ENCODE measurements around the gene PPEF1.
"Not testable (repeated sequence)": the region's sequence is repeated elsewhere in the genome, so short reads cannot be mapped to it uniquely, and the experiment has no call there.

The PPEF1 gene

GRCh38 chrX:18748499-18748898 is 41.1 kb downstream of the PPEF1 start:
- Mint-ChIP-seq H3K36me3 (no peaks in the 10 kb centered on the region), H3K27me3 (no peaks in the 10 kb centered on the region), H3K27ac (no peak overlapping the region), H3K4me1 (no peaks in the 10 kb centered on the region), H3K4me3 (no peak overlapping the region), H3K9me3 (peaks cover 3% of the 10 kb centered on the region)
- no peak for ATAC-seq

DNA sequence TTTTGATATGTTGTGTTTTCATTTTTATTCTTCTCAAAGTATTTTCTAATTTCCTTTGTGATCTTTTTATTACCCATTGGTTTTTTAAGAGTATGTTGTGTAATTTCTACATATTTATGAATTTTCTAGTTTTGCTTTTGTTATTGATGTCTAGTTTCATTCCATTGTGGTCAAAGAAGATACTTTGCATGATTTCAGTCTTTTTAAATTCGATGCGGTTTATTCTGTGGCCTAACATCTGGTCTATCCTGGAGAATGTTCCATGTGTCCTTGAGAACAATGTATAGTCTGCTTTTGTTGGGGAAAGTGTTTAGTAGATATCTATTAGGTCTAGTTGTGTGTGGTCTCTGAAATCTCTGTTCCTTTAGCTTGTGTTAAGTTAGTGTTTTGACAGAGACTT is 46.2 kb downstream of the PPEF1 start:
- ATAC-seq = no peak
- Mint-ChIP-seq H3K27ac (no peak overlapping the region), H3K4me1 (no peaks in the 10 kb centered on the region), H3K36me3 (no peaks in the 10 kb centered on the region), H3K4me3 (no peak overlapping the region), H3K9me3 (peaks cover 3% of the 10 kb centered on the region), H3K27me3 (no peaks in the 10 kb centered on the region)

GRCh38 chrX:18755651-18756050 is 48.2 kb downstream of the PPEF1 start:
- Mint-ChIP-seq H3K9me3 (peaks cover 3% of the 10 kb centered on the region), H3K4me1 (no peaks in the 10 kb centered on the region), H3K4me3 (no peak overlapping the region), H3K27ac (no peak overlapping the region), H3K27me3 (no peaks in the 10 kb centered on the region), H3K36me3 (no peaks in the 10 kb centered on the region)
- no peak for ATAC-seq

DNA sequence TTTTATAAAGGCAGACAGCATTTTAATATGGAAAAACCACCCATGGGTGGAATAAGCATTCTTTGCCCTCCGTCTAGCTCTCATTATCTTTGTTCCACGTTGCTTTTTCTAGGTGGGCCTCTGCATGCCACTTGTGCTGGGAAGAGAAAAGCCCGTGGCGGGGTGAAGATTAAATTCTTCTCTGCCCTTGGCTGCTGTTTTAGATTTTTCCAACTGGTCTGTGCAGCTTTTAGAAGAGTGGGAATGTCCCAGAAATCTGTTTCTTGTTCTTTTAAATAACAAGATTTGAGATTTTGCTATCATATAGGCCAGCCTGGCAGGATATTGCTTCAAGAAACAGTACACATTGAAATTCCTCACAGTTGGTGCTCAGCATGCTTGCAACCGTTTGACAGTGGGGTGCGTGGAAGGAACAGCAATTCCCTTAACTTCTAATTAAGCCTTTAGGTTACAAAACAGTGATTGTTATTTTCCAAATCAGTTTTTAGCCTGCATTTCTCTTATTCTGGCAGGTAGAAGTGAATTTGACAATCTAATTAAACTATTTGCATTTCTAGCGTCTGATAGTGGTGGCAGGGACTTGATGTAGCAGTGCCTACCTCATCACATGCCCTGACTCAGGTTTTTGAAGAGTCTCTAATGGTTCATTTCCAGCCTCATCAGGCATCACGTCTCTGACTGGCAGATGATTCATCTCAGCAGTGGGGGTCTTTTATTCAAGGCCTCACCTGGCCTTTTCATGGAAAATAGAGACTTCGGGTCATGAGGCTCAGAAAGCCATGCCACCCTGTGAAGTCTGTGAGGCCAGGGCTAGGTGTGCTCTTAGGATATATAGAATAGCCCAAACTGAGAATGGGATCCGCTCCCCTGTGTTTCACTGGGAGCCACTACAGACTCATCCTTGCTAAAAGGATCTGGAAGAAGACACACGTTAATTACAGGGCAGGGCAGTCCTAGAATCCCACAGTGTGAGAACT is 50.8 kb downstream of the PPEF1 start:
- no peaks in the 10 kb centered on the region for H3K27me3 Mint-ChIP-seq
- no peak for ATAC-seq

GRCh38 chrX:18761750-18762149 is 54.3 kb downstream of the PPEF1 start:
- no peaks in the 10 kb centered on the region for H3K9me3 Mint-ChIP-seq
- no peak for ATAC-seq
- no peak overlapping the region for H3K4me3 Mint-ChIP-seq
- H3K27ac Mint-ChIP-seq = no peak overlapping the region
- no peaks in the 10 kb centered on the region for H3K36me3 Mint-ChIP-seq
- H3K27me3 Mint-ChIP-seq = no peaks in the 10 kb centered on the region
- no peaks in the 10 kb centered on the region for H3K4me1 Mint-ChIP-seq

More for the DNA sequence above, 50.8 kb downstream of the PPEF1 start:
- Mint-ChIP-seq H3K4me3 (no peak overlapping the region), H3K4me1 (no peaks in the 10 kb centered on the region), H3K27ac (no peak overlapping the region), H3K9me3 (no peaks in the 10 kb centered on the region), H3K36me3 (no peaks in the 10 kb centered on the region)

DNA sequence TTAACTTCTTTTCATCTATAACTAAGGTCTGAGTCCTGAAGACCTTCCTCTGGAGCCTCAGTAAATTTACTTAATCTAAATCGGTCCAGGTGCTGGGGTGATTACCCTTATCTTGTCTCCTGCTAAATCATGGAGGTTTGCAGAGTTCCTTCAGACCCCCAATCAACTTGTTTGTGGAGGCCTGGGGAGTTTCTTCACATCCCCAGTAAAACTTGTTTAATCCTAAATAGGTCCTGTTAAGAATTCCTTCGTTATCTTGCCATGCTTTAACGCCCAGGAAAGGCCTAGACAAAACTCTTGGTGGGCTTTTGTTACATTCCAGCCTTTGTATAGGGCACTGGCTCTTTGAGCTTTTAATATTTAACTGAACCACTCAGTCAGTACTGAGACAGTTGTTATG is 55.7 kb downstream of the PPEF1 start:
- not testable (repeated sequence) for H3K4me1 Mint-ChIP-seq, H3K9me3 Mint-ChIP-seq, H3K27ac Mint-ChIP-seq, H3K36me3 Mint-ChIP-seq, H3K4me3 Mint-ChIP-seq, ATAC-seq, H3K27me3 Mint-ChIP-seq

DNA sequence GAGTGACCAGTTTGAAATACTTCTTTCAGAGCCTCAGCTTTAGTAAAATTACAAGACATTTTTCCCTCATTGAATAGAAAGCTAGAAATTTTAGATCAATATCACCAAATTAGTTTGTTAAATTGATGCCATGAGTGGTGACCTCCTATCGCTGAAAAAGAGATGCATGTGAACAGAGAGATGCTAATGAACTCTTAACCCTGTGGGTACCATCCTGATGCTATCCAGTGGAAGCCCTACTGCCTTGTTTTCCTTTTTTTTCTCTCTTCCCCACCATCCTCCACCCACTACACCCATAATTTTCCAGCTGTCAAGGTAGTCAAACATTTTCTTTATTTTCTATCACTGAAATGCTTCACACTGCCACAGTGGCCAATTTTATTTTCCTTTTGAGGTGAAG is 61.9 kb downstream of the PPEF1 start:
- ATAC-seq = no peak
- Mint-ChIP-seq H3K4me1 (no peaks in the 10 kb centered on the region), H3K4me3 (no peak overlapping the region), H3K36me3 (no peaks in the 10 kb centered on the region), H3K9me3 (peaks cover 4% of the 10 kb centered on the region), H3K27me3 (no peaks in the 10 kb centered on the region), H3K27ac (no peak overlapping the region)

DNA sequence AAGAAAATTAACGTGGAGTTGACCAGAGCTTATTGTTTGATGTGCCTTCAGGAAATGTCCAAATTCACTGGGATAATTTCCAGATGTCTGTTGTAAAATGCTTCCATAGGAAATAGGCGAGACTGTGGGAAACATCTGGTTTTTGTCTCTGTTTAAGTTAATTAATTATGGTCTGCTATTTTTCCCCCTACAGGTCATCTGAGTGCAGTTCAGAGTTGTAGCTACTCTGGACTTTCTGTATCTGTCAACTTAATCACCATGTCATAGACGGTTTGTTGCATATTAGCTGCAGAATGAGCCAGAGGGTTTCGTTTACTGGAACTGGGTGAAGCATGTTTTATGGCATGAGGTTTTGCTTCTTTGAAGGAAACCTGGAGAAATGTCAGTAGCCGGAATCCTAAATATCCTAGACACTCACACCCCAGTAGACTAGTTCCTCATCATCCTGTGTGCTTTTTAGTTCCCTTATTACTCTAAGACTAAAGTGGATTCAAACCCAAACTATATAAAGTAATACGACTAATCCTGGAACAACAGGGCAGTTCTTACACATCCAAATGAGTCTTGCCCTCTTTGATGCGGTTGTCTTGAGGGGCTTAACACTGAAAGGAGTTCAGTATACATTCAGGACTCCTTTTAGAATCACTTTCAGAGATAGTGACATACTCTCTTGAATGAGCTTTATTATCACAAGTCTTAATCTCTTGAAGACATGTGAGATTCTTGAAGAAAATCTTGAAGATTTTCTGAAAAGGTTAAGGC is 62.5 kb downstream of the PPEF1 start:
- Mint-ChIP-seq H3K4me1 (no peaks in the 10 kb centered on the region), H3K36me3 (no peaks in the 10 kb centered on the region), H3K27ac (no peak overlapping the region), H3K9me3 (peaks cover 4% of the 10 kb centered on the region), H3K4me3 (no peak overlapping the region), H3K27me3 (no peaks in the 10 kb centered on the region)
- ATAC-seq = no peak

DNA sequence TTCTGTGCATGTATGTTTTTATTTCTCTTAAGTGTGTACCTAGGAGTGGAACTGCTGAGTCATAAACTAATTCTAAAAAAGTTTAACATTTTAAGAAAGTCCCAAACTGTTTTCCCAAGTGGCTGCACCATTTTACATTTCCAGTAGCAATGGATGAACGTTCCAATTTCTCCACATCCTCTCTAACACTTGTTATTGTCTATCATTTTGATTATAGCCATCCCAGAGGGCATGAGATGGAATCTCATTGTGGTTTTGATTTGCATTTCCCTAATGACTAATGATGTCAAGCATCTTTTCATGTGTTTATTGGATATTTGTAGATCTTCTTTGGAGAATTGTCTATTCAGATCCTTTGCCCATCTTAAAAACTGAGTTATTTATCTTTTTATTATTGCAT is 82.5 kb downstream of the PPEF1 start:
- H3K36me3 Mint-ChIP-seq = no peaks in the 10 kb centered on the region
- H3K9me3 Mint-ChIP-seq = no peaks in the 10 kb centered on the region
- no peak overlapping the region for H3K4me3 Mint-ChIP-seq
- ATAC-seq = no peak
- no peak overlapping the region for H3K27ac Mint-ChIP-seq
- H3K4me1 Mint-ChIP-seq = no peaks in the 10 kb centered on the region
- no peaks in the 10 kb centered on the region for H3K27me3 Mint-ChIP-seq

DNA sequence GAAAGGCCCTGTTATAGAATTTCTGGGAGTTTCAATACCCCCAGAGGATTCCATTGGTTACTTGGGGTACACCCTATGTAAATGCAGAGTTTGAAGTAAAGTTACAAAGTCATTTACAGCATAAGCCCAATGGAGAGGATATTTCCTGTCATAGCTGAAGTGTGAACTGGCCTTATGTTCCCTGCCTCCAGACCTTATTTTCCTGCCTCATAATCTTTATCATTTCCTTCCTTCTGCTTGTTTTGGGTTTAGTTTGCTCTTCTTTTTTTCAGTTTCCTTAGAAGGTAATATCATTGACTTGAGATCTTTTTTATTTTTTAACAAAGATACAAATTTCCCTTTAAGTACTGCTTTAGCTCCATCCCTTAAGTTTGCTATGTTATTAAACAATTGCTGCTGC is 85.4 kb downstream of the PPEF1 start:
- Mint-ChIP-seq H3K4me3 (no peak overlapping the region), H3K9me3 (no peaks in the 10 kb centered on the region), H3K4me1 (no peaks in the 10 kb centered on the region), H3K27me3 (no peaks in the 10 kb centered on the region), H3K27ac (no peak overlapping the region), H3K36me3 (no peaks in the 10 kb centered on the region)
- no peak for ATAC-seq

- no peaks in the 10 kb centered on the region for H3K9me3 Mint-ChIP-seq
- ATAC-seq = no peak
- H3K36me3 Mint-ChIP-seq = no peaks in the 10 kb centered on the region
- no peak overlapping the region for H3K27ac Mint-ChIP-seq
- no peaks in the 10 kb centered on the region for H3K4me1 Mint-ChIP-seq
- no peak overlapping the region for H3K4me3 Mint-ChIP-seq
- H3K27me3 Mint-ChIP-seq = no peaks in the 10 kb centered on the region
Observed at GRCh38 chrX:18793601-18794089, 86.2 kb downstream of the PPEF1 start.

- no peak overlapping the region for H3K4me3 Mint-ChIP-seq
- no peaks in the 10 kb centered on the region for H3K27me3 Mint-ChIP-seq
- H3K9me3 Mint-ChIP-seq = no peaks in the 10 kb centered on the region
- no peaks in the 10 kb centered on the region for H3K36me3 Mint-ChIP-seq
- no peak for ATAC-seq
- H3K27ac Mint-ChIP-seq = no peak overlapping the region
- no peaks in the 10 kb centered on the region for H3K4me1 Mint-ChIP-seq
Observed at GRCh38 chrX:18797141-18797540, 89.7 kb downstream of the PPEF1 start.

GRCh38 chrX:18799911-18800310 is 92.5 kb downstream of the PPEF1 start:
- no peaks in the 10 kb centered on the region for H3K27me3 Mint-ChIP-seq

DNA sequence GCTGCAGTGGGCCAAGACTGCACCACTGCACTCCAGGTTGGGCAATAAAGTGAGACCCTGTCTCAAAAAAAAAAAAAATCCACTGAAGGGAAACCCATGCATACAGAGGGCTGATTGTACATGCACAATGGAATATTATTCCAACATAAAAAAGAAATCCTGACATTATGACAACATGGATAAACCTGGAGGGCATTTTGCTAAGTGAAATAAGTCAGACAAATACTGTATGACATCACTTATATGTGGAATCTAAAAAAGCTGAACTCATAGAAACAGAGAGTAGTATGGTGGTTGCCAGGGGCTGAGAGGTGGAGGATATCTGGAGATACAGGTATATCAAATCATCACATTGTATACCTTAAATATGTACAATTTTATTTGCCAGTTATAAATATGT is 102.2 kb downstream of the PPEF1 start:
- no peak overlapping the region for H3K4me3 Mint-ChIP-seq

More at GRCh38 chrX:18799911-18800310, 92.5 kb downstream of the PPEF1 start:
- Mint-ChIP-seq H3K4me3 (no peak overlapping the region), H3K9me3 (no peaks in the 10 kb centered on the region), H3K4me1 (no peaks in the 10 kb centered on the region), H3K27ac (no peak overlapping the region), H3K36me3 (no peaks in the 10 kb centered on the region)
- ATAC-seq = no peak

GRCh38 chrX:18810416-18810815 is 103.0 kb downstream of the PPEF1 start:
- no peak for ATAC-seq
- no peaks in the 10 kb centered on the region for H3K36me3 Mint-ChIP-seq
- H3K4me1 Mint-ChIP-seq = no peaks in the 10 kb centered on the region
- H3K9me3 Mint-ChIP-seq = no peaks in the 10 kb centered on the region
- H3K4me3 Mint-ChIP-seq = no peak overlapping the region
- no peak overlapping the region for H3K27ac Mint-ChIP-seq
- H3K27me3 Mint-ChIP-seq = no peaks in the 10 kb centered on the region

More for the DNA sequence above, 102.2 kb downstream of the PPEF1 start:
- Mint-ChIP-seq H3K4me1 (no peaks in the 10 kb centered on the region), H3K36me3 (no peaks in the 10 kb centered on the region), H3K9me3 (no peaks in the 10 kb centered on the region), H3K27ac (no peak overlapping the region), H3K27me3 (no peaks in the 10 kb centered on the region)
- ATAC-seq = no peak
